Measurements from ENCODE around the gene WDPCP.

DNA sequence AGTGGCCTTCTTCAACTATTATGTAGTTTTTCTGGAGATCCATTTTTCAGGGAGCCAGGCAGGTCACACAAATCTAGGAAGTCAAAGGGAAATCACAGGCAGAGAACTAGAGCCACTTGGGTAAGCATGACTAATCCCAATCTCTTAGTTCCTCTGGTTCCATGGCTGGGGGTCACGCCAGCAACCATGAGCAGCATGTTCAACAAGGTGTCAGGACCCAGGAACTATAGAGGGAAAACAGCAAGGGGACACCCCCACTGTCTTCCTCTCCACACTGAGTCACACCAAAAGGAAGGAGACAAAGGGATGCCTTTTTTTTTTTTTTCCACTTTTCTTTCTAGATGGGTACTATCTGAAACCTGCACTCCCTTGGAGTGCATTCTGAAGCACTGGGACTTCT lies 286.8 kb downstream of the WDPCP start:
- no peak for TF ChIP-seq POLR2A (IDR thresholded peaks at IDR 0.05)
- TF ChIP-seq CTCF (IDR thresholded peaks at IDR 0.05) = no peak
